ENCODE measurements around the gene PLCH2.

The PLCH2 gene

GRCh38 chr1:2544093-2544874 is 68.2 kb downstream of the PLCH2 start:
- Histone ChIP-seq H2AFZ (ENCODE audit: low read depth) (no peak overlapping the region), H3K9ac (no peak overlapping the region), H3K36me3 (ENCODE audit: insufficient read depth) (no peaks in the 10 kb centered on the region), H3K4me1 (ENCODE audit: low read depth, poor library complexity, severe bottlenecking) (peaks cover 29% of the 10 kb centered on the region), H3K79me2 (ENCODE audit: insufficient read depth, low read depth) (no peaks in the 10 kb centered on the region), H3K4me2 (no peak overlapping the region), H3K27ac (no peak overlapping the region), H4K20me1 (ENCODE audit: insufficient read depth) (no peaks in the 10 kb centered on the region), H3K4me3 (IDR thresholded peaks at IDR 0.05; ENCODE audit: insufficient read depth, low read depth, low read length) (no peak overlapping the region), H3K27me3 (ENCODE audit: insufficient read depth, low read depth) (0 out of 2 replicates have a peak, but pooled peaks cover 2% of the 10 kb centered on the region)
- no peak for TF ChIP-seq CTCF (conservative IDR thresholded peaks at IDR 0.05; ENCODE audit: low read depth, low read length)

- Histone ChIP-seq H3K4me3 (IDR thresholded peaks at IDR 0.05; ENCODE audit: insufficient read depth, low read depth, low read length) (no peak overlapping the region), H3K79me2 (ENCODE audit: insufficient read depth, low read depth) (no peaks in the 10 kb centered on the region), H2AFZ (ENCODE audit: low read depth) (peak overlapping the region; percentile 86; the same call in 1 of the 2 replicates), H3K27me3 (ENCODE audit: insufficient read depth, low read depth) (0 out of 2 replicates have a peak, but pooled peaks cover under 1% of the 10 kb centered on the region), H3K27ac (no peak overlapping the region), H4K20me1 (ENCODE audit: insufficient read depth) (no peaks in the 10 kb centered on the region), H3K9ac (no peak overlapping the region), H3K4me2 (no peak overlapping the region; the same call in 1 of the 2 replicates), H3K4me1 (ENCODE audit: low read depth, poor library complexity, severe bottlenecking) (peaks cover 36% of the 10 kb centered on the region), H3K36me3 (ENCODE audit: insufficient read depth) (no peaks in the 10 kb centered on the region)
- no peak for TF ChIP-seq CTCF (conservative IDR thresholded peaks at IDR 0.05; ENCODE audit: low read depth, low read length)
Observed at GRCh38 chr1:2544875-2545640, 69.0 kb downstream of the PLCH2 start.

GRCh38 chr1:2545754-2546514 is 69.8 kb downstream of the PLCH2 start:
- peaks cover 36% of the 10 kb centered on the region for H3K4me1 ChIP-seq (ENCODE audit: low read depth, poor library complexity, severe bottlenecking)

More at GRCh38 chr1:2545754-2546514, 69.8 kb downstream of the PLCH2 start:
- Histone ChIP-seq H3K27ac (peak overlapping the region; percentile 72), H3K4me2 (peak overlapping the region; percentile 99), H3K36me3 (ENCODE audit: insufficient read depth) (no peaks in the 10 kb centered on the region), H4K20me1 (ENCODE audit: insufficient read depth) (no peaks in the 10 kb centered on the region), H3K9ac (peak overlapping the region; percentile 76), H3K4me3 (IDR thresholded peaks at IDR 0.05; ENCODE audit: insufficient read depth, low read depth, low read length) (no peak overlapping the region), H3K27me3 (ENCODE audit: insufficient read depth, low read depth) (no peaks in the 10 kb centered on the region), H3K79me2 (ENCODE audit: insufficient read depth, low read depth) (no peaks in the 10 kb centered on the region), H2AFZ (ENCODE audit: low read depth) (peak overlapping the region; percentile 86)
- TF ChIP-seq CTCF (conservative IDR thresholded peaks at IDR 0.05; ENCODE audit: low read depth, low read length): no peak

Data from KMS-11 (cell line).